Measurements from ENCODE around the gene PLXNA4.

DNA sequence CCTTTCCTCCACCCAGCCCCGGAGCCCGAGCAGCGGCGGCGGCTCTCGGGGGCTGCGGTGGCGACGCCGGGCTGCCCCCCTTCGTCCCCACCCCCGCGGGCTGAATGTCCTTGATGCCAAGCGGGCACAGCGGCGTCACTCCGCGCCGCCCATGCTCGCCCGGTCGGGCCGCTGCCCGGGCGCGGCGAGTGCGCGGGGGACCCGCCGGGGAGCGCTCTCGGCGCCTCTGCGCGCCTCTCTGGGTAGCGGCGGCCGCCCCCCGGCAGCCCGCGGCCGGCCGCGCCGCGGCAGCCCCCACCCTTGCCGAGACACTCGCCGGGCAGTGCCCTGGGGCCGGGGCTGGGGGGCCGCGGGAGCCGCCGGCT is 433 bp upstream of the PLXNA4 start:
- TF ChIP-seq POLR2A (IDR thresholded peaks at IDR 0.05; ENCODE audit: low read length) = no peak
- no peak for TF ChIP-seq GATA1 (IDR thresholded peaks at IDR 0.05; ENCODE audit: low read depth, low read length)

Data from erythroblast (primary cell).